GM19463 (cell line): ENCODE measurements around the gene NCAM1.

Experiments used
- ATAC-seq: cut with Tn5 transposase; IDR thresholded peaks from one replicate; pipeline ENCODE4 v1.9.1; 2021; ENCODE audit warnings: mild to moderate bottlenecking, moderate library complexity; ENCODE audit not compliant: unreplicated experiment

The NCAM1 gene

DNA sequence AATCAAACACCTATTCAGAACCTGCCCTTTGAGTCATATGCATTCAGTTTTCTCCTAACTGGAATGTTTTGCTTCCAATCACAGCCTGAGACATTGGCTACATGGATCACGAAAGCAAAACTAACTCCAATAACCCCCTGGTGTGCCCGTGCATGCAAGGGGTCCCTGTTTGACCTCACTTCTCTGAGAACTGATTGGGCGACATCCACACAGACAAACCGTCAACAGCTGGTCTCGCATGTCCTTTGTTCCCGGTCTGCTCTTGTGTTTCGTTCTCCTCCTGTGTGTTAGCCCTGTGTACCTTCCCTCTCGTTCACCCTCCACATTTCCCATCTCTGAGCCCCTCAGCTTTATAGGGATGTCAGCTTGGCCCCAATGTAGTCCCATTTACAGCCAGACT lies 286.0 kb downstream of the NCAM1 start:
- ATAC-seq: no peak

DNA sequence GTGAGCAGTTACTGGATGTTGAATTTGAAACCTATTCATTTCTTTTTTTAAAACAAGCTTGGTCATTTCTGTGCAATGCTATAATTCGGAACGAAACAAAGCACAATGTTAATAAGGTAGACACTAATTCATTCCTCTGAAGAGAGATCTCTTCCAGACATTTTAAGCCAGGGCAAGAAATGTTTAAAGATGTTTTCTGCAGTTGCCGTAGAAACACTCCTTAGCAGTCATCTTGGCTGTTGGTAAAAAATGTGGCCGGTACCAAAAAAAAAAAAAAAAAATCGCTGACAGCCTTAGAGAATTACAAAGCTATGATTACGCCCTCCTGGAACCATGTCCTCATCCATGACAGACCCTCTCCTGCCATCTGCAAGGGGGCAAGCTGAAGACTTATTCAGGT lies 286.7 kb downstream of the NCAM1 start:
- no peak for ATAC-seq

DNA sequence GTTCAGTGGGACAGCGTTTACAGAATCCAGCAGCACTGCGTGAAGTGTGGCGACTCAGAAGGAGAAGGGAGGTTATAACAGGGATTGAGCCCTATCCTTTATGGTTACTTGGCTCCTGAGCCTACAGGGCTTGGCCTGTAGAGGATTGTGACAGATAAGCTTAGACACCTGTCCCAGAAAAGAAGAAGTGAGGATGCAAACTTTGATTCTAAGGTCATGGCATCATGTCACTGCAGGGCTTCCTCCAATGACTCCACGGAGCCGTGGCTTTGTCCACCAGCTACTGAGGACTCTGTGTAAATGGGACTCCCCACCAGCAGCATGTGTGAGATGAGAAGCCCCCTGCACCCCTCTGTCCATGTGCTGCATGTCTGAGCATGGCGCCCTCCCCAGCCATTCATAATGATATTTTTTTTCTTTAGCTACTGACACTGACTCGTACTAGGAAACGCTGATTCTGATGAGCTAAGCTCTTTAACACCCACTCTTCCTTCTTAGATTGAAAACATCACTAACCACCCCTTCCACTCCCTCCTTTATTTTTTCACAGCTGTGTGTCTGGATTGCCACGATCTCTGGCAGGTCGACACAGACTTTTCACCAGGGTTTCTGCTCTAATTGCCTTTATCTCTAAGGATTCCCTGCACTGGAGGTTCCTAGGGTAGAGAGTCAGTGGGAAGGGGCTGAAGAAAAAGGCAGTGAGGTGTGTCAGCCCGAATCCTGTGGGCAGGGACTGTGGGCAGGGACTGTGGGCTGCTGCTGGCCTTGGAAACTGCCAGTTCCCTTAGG lies 287.7 kb downstream of the NCAM1 start:
- no peak for ATAC-seq

DNA sequence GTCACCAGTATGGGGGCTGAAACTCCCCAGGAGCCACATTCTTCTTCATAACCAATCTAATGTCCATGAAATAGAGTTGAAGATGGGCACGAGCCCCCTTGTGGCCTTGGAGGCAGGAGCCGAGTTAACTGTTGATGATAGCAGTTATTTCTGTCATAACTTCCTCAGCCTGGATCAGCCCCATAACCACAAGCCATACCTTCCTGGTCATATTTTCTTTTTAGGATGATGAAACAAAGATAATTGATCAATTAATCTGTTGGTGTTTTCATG lies 288.2 kb downstream of the NCAM1 start:
- ATAC-seq: no peak

DNA sequence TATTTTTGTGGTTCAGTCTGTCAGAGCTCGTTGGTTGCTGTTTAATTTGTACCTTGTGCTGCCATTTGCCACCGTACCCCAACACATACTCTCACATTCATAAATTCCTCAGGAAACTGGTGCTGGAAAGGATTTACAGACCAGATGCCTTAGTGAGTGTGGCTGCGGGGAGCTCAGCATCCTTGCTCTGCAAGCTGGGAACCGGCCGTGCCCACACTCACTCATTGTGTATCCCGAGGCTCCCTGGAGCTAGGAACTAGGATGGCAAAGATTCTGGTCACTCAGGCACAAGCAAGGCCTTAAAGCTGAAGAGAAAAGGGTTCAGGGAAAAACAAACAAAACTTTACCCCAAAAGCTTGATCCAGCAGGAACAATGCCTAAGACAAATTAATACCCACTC lies 288.6 kb downstream of the NCAM1 start:
- ATAC-seq: no peak

DNA sequence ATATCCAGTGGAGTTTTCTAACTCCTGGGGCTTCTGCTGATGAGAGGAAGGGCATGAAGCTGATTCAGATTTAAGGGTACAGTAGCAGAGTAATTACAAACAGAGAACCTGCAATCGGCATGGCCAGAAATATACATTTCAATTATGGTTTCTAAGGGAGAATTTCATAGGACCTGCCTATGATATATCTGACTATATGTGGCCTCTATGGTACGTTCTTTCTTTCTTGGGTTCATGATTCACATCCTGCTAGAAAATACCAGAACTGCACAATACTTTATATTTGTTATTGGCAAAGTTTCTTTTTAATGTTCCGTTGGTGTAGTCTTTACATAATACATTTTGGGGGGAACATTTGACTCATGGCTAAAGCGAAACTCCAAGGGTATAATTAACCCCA lies 290.1 kb downstream of the NCAM1 start:
- no peak for ATAC-seq

DNA sequence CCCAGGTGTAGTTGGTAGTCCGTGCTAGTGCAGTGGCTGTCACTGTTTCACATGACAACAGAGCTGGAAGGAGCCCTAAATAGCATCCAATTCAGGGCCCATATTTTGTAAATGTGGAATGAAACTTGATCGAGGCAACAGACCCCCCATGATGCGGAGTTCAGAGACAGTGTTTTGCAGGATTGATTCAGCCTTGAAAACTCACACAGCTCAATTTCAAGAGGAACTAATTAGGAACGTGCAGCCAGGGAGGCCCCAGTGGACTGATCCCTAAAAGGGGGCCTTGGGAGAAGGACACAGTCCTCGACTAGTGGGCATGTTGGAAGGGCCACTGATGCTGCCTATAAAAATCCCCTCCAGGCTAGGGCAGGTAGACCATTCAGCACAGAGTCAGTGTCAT lies 292.2 kb downstream of the NCAM1 start:
- no peak for ATAC-seq

DNA sequence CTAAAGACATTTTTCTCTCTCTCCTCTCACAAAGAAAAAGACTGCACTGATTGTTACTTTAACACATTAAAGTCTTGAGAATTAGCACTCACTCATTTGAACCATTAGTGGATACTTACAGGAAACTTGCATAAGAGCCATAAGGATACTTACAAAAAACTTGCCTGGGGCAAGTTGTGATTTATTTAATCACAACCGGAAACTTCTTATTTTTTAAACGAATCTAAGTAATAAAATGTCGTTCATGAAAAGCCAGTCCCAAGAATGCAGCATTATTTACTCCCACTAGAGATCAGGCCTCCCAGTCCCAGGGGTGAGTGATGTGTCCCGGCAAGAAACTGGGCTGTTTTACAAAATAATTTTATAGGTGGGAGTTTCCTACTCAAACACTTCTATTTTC lies 293.9 kb downstream of the NCAM1 start:
- no peak for ATAC-seq

DNA sequence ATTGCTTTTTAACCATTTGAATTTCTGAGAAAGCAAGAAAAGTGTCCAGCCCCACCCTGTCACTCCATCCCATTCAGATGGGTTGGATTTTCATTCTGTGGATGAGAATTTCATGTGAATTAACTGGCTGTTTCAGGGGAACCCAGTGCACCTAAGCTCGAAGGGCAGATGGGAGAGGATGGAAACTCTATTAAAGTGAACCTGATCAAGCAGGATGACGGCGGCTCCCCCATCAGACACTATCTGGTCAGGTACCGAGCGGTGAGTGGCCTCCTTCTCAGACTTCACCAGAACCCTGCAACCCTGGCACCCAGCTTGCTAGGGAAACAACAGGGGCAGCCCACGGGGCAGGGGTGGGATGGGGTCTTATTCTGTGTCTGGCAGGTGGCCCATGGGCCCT lies 294.5 kb downstream of the NCAM1 start:
- ATAC-seq: no peak

DNA sequence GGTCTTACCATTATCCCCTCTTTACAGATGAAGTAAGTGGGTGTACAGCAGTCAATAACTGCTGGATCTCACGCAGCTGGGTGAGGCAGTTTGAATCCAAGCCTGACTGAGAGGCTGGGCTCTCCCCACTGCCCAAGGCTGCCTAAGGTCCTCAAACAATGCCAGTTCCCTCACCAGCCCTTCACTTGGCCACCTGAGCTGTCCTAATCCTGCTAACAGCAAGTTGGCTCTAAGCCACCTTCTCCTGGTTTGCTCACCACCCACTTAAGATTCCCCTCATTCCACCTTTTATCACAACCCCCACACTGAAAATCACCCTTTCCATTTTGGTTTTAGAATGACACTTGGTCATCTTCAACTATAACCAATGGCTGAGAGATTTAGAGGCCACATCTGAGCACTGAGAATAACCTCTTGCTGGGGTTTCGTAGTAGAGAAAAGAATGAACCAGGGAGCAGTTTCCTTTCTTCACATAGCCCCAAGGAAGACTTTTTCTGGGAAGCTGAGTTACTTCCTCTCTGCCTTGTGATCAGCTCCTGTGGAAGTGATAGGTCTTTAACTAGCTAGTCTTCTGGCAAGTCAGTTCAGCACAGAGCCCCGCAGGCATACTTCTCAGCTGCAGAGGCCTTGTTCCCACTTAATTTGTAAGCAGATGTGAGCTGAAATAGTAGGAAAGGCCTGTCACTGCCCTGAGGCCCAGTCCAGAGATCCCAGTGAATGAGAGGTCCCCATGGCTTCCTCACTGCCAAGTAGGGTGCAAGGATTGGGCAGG lies 295.4 kb downstream of the NCAM1 start:
- no peak for ATAC-seq

DNA sequence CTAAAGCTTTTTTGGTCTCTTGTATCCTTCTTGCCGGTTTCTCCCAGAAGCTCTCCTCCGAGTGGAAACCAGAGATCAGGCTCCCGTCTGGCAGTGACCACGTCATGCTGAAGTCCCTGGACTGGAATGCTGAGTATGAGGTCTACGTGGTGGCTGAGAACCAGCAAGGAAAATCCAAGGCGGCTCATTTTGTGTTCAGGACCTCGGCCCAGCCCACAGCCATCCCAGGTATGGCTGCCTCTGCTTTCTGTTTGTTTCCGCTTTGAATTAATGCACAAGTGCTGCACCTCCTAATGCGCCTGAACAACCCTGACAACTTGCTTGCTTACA lies 298.8 kb downstream of the NCAM1 start:
- ATAC-seq: no peak

DNA sequence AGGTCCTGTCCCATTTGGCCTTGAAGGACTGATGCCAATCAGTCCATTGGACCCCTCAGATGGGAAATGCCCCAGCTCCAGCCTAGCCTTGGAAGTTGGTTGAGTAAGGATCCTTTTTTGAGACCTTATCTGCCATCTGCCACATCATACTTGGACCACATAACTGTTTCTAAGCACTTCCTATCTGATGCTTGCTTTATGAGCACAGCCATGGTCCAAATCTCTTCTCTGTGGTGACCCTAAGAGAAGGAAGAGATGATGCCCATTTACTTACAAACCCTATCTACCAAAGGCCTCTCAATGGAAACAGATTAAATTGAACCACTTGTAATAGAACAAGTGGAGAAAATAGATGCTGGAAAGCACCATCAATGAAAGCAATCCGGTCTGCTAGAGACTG lies 299.3 kb downstream of the NCAM1 start:
- no peak for ATAC-seq

DNA sequence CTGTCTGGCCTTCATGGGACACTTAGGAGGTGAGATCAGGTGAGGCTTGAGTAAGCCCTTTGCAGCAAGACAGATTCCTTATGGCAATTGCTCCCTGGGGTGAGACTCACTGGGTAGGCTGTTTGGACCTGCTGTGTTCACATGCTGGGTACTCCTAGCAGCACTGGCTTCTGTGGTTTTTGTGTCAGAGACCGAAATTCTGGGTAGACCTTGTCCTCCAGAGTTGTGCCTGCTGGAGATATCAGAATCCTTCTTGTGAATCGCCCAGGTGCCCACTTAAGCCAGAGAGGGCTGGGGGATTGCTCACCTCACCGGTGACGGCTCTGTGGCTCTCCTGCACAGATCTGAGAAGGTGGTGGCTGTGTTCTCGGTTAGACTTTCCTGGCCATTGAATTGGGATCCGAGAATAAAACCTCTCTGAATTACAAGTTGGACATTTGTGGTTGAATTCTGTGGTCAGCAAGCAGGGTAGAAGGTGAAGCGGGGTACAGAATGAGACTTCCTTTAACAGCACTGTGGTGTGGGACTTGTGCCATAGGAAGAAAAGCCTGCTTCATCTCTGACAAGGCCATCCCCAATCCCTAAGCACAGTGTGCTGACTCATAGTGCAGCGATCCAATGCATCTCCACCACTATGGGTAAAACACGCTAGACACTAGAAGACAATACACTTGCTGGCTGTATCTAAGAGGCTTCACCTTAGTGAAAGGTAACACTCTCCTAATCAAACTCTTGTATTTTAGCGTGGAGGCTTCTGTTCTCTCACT lies 300.7 kb downstream of the NCAM1 start:
- no peak for ATAC-seq

DNA sequence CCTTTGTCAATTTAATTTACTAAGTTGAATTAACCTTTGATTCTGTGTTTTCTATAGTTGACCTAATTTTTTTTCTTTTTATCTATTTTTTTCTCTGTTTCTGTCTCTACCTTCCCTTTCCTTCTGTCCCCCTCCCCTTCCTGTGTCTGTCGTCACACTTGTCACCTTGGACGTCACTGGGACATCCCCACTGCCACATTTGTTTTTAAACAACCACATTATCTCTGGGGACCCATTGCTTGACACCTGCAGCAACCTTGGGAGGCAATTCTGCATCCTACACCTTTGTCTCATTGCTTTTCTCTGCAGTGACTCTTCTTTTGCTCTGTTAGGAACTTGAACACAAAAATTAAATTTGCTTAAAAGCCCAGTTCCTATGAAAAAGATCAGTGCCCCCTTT lies 301.4 kb downstream of the NCAM1 start:
- no peak for ATAC-seq

DNA sequence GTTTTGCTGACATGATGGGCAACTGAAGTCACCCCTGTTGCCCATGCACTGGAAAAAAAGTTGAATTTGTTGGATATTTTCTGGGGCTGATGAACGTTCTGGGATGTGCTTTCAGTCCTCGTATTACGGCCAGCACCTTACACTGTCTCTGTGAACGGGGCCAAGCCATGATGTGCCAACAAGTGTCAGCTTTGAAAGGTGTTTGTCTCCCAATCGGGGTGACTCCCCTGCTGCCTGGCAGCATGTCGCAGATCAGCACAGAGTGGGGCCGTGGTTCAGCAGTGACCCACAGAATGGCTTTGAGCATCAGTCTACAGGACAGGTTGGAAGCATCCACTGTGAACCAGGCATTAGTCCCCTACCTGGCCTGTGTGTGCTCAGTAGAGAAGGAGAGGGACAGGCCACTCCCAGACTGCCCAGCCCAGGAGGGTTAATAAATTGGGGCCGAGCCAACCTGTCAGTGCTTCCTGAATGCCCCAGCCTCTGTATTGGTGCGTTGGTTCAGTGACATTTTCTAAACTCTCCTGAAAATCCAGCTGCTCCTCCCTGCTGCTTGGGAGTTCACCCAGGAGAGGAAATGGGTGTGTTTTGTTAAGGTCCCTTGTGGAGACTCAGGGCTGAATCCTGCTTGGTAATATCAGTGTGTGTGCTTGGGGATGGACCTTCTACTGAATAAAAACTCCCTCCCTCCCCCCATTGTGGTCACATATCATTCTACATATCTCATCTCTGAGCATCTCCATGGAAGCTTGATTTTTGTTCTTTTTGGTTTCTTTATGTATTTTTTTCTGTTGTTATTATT lies 302.4 kb downstream of the NCAM1 start:
- ATAC-seq: no peak

DNA sequence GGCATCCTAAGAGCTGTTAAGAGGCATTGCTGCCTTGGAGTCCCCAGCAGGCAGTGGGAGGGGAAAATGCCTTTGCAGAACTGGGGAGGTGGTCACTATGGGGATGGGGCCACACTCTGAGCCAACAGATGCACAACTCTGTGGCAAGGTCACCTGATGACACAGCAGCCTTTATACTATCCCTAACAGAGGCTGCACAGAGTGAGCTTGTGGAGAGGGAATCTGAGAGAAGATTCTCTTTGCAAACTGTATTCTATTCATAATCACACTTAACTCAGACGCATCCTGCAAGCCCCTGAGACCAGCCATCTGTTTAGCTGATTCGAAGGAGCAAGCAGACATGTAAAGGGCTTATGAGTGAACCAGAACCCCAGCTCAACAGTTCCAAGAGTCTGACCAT lies 304.1 kb downstream of the NCAM1 start:
- no peak for ATAC-seq

DNA sequence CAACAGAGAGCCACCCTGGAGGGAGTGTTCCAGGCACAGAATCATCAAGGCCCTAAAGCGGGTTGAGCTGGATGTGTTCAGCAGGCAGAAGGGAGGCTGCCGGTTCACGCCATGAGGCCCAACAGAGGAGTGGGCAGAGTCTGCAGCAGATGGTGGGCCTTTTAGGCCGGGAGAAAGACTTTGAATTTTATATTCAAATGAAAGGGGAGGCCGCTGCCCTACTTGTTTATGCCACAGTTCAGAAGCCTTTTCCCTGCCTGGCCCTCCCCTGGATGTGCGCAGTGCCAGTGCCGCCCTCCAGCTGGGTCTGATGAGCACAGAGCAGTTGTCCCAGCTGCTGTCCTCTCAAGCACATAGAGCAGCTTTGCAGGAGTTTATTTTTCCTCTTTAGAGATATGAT lies 306.3 kb downstream of the NCAM1 start:
- no peak for ATAC-seq

DNA sequence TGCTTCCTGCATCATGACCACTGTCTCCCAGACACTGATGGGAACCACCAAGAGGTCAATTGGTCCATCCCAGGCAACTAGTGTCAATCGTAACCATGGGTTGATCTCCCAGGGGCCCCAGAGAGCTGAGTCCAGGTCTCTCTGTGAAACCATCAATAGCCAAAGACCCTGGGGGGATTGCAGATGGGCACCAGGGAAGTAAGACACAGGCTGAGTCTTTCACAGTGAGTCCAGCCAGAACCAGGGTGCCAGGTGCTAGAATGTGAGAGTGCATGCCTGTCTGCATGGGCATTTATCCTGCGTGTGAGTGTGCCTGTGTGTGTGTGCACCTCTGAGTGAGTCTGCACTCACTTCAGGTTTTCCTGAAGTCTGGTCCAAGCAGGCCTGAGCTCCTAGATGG lies 307.9 kb downstream of the NCAM1 start:
- ATAC-seq: no peak

DNA sequence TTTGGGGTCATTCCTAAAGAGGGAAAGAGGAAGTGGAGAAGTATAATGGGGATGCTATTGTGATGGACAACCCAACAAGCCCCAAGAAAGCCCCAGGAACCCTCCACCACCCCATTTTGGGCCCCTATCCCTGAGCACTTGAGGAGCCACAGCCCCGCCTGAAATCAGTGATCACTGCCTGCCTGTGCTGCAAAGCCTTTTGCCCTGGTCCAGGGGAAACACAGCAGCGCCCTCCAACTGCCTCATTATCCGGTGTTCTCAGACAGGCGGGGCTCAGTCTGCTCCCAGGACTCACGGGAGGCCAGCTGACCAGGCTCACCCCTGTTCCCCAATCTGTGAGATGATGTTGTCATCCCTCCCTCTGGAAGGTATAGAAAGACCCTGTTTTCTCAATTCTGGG lies 308.4 kb downstream of the NCAM1 start:
- no peak for ATAC-seq

DNA sequence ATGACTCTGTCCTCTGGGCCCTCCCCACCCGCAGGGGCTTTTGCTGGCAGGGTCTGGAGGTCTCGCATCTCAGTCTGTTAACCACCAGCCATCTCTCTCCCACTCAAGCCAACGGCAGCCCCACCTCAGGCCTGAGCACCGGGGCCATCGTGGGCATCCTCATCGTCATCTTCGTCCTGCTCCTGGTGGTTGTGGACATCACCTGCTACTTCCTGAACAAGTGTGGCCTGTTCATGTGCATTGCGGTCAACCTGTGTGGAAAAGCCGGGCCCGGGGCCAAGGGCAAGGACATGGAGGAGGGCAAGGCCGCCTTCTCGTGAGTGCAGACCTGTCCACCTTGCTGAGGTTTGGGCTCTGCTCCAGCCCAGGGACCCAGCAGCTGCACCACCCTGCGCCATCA lies 308.9 kb downstream of the NCAM1 start:
- ATAC-seq: no peak

DNA sequence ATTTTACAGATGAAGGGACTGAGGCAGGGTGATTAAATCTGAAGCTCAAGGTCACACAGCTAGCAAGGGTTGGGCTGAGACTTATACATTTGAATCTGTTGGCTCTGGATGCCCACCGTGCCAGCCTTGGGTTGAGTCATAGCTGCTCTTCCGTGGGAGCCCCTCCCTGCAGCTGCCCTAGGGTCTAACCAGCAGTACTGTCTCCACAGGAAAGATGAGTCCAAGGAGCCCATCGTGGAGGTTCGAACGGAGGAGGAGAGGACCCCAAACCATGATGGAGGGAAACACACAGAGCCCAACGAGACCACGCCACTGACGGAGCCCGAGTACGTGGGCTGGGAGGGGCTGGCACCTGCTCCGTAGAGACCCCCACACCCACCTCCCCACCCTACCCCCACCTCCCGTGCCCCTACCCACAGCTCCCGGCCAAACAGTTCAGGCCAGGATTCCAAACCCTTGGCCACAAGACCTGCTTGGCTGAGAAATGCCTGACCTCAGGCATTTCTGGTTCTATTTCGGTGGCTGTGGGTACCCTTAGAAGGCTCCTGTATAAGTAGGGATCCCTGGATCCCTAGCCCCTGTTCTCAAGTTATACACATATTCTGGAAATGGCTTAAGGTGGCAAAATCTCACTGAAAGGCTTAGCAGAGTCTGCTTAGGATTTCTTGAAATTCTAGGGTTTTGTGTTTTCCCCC lies 310.5 kb downstream of the NCAM1 start:
- ATAC-seq: no peak
